ENCODE results near the gene LDLRAD2. TPM values are rescaled to one million over a fixed set of nuclear protein-coding genes. Genes with fewer than 3 reads are reported as not detected.

Gene LDLRAD2
- total and polyA plus RNA-seq, 9 of the 15 experiments (the other 6 are each of a cell fraction or from before 2014, with no cell fraction given) = 0.45 to 0.48 TPM; not detected in 7

DNA sequence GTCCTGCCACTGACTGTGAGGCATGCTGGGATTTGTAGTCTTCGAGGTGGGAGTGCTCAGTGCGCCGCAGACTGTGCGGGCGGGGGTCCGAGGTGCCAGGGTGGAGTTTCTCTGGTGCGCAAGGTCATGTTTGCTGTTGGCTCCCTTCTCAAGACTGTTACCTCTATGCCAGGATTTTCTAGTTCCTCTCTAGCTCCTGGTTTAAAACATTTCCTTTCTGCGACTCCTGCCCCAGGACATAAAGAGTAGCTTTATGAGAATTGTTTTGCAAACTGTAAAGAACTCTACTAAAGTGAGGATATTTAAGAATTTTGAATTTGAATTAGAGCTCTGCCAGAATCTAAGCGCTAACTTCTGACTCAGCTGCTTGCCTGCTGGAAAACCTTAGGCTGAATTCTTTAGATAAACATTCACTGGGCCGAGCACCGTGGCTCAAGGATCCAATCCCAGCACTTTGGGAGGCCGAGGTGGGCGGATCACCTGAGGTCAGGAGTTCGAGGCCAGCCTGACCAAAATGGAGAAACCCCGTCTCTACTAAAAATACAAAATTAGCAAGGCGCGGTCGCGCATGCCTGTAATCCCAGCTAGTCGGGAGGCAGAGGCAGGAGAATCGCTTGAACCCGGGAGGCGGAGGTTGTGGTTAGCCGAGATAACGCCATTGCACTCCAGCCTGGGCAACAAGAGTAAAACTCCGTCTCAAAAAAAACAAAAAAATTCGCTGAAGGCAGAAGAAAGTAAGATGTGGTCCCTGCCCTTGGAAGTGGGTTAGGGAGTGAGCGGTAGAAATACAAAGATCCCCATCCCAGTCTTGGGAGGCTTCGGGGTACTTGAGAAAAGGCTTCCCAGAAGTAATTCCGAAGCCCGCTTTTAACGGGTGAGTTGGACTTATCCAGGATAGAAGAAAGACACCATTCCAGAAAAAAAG lies 28.1 kb upstream of the LDLRAD2 start (continued):
- TF ChIP-seq, protein P1, sequence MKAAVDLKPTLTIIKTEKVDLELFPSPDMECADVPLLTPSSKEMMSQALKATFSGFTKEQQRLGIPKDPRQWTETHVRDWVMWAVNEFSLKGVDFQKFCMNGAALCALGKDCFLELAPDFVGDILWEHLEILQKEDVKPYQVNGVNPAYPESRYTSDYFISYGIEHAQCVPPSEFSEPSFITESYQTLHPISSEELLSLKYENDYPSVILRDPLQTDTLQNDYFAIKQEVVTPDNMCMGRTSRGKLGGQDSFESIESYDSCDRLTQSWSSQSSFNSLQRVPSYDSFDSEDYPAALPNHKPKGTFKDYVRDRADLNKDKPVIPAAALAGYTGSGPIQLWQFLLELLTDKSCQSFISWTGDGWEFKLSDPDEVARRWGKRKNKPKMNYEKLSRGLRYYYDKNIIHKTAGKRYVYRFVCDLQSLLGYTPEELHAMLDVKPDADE (conservative IDR thresholded peaks at IDR 0.05; ENCODE audit: control insufficient read depth, low read depth, low read length) = peak; percentile 100
- peak; percentile 52; the same call in 1 of the 2 replicates for TF ChIP-seq HBP1 (CRISPR knock-in tag; IDR thresholded peaks at IDR 0.05)
- no peak for TF ChIP-seq ZNF408 (CRISPR knock-in tag; IDR thresholded peaks at IDR 0.05; ENCODE audit: low read depth)
- no peak for TF ChIP-seq ZBTB1 (CRISPR knock-in tag; IDR thresholded peaks at IDR 0.05; ENCODE audit: borderline replicate concordance, low read depth)
- TF ChIP-seq, protein P2, sequence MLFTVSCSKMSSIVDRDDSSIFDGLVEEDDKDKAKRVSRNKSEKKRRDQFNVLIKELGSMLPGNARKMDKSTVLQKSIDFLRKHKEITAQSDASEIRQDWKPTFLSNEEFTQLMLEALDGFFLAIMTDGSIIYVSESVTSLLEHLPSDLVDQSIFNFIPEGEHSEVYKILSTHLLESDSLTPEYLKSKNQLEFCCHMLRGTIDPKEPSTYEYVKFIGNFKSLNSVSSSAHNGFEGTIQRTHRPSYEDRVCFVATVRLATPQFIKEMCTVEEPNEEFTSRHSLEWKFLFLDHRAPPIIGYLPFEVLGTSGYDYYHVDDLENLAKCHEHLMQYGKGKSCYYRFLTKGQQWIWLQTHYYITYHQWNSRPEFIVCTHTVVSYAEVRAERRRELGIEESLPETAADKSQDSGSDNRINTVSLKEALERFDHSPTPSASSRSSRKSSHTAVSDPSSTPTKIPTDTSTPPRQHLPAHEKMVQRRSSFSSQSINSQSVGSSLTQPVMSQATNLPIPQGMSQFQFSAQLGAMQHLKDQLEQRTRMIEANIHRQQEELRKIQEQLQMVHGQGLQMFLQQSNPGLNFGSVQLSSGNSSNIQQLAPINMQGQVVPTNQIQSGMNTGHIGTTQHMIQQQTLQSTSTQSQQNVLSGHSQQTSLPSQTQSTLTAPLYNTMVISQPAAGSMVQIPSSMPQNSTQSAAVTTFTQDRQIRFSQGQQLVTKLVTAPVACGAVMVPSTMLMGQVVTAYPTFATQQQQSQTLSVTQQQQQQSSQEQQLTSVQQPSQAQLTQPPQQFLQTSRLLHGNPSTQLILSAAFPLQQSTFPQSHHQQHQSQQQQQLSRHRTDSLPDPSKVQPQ (CRISPR knock-in tag; IDR thresholded peaks at IDR 0.05; ENCODE audit: borderline replicate concordance) = no peak
- no peak for TF ChIP-seq PCBP1 (IDR thresholded peaks at IDR 0.05; ENCODE audit: low read depth, low read length, poor library complexity, severe bottlenecking)
- no peak for TF ChIP-seq CTBP1 (IDR thresholded peaks at IDR 0.05; ENCODE audit: borderline replicate concordance)
- no peak; the same call in none of the 2 replicates for TF ChIP-seq SMARCA4 (IDR thresholded peaks at IDR 0.05)
- 0 out of 2 replicates have a peak, but pooled peaks have one; percentile 2 for TF ChIP-seq ZNF75A (CRISPR knock-in tag; IDR thresholded peaks at IDR 0.05)
- TF ChIP-seq, protein P3, sequence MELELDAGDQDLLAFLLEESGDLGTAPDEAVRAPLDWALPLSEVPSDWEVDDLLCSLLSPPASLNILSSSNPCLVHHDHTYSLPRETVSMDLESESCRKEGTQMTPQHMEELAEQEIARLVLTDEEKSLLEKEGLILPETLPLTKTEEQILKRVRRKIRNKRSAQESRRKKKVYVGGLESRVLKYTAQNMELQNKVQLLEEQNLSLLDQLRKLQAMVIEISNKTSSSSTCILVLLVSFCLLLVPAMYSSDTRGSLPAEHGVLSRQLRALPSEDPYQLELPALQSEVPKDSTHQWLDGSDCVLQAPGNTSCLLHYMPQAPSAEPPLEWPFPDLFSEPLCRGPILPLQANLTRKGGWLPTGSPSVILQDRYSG (tag; conservative IDR thresholded peaks at IDR 0.05; ENCODE audit: low read depth) = 0 out of 2 replicates have a peak, but pooled peaks have one; percentile 46
- no peak for TF ChIP-seq ZNF780A (CRISPR knock-in tag; IDR thresholded peaks at IDR 0.05)
- TF ChIP-seq, protein P4, sequence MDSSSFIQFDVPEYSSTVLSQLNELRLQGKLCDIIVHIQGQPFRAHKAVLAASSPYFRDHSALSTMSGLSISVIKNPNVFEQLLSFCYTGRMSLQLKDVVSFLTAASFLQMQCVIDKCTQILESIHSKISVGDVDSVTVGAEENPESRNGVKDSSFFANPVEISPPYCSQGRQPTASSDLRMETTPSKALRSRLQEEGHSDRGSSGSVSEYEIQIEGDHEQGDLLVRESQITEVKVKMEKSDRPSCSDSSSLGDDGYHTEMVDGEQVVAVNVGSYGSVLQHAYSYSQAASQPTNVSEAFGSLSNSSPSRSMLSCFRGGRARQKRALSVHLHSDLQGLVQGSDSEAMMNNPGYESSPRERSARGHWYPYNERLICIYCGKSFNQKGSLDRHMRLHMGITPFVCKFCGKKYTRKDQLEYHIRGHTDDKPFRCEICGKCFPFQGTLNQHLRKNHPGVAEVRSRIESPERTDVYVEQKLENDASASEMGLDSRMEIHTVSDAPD (CRISPR knock-in tag; IDR thresholded peaks at IDR 0.05) = no peak
- TF ChIP-seq TRIM24 (IDR thresholded peaks at IDR 0.05) = no peak; a peak in 1 of 4 replicates
- TF ChIP-seq, protein P5, sequence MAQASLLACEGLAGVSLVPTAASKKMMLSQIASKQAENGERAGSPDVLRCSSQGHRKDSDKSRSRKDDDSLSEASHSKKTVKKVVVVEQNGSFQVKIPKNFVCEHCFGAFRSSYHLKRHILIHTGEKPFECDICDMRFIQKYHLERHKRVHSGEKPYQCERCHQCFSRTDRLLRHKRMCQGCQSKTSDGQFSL (CRISPR knock-in tag; IDR thresholded peaks at IDR 0.05) = no peak
- TF ChIP-seq, protein P5 (tag; IDR thresholded peaks at IDR 0.05) = no peak

Data from K562 (cell line).